Measurements from ENCODE around the gene RELT.
A peak's percentile ranks its signal among the peaks of the same experiment; 100 is the strongest.

Gene RELT, protein sequence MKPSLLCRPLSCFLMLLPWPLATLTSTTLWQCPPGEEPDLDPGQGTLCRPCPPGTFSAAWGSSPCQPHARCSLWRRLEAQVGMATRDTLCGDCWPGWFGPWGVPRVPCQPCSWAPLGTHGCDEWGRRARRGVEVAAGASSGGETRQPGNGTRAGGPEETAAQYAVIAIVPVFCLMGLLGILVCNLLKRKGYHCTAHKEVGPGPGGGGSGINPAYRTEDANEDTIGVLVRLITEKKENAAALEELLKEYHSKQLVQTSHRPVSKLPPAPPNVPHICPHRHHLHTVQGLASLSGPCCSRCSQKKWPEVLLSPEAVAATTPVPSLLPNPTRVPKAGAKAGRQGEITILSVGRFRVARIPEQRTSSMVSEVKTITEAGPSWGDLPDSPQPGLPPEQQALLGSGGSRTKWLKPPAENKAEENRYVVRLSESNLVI

DNA sequence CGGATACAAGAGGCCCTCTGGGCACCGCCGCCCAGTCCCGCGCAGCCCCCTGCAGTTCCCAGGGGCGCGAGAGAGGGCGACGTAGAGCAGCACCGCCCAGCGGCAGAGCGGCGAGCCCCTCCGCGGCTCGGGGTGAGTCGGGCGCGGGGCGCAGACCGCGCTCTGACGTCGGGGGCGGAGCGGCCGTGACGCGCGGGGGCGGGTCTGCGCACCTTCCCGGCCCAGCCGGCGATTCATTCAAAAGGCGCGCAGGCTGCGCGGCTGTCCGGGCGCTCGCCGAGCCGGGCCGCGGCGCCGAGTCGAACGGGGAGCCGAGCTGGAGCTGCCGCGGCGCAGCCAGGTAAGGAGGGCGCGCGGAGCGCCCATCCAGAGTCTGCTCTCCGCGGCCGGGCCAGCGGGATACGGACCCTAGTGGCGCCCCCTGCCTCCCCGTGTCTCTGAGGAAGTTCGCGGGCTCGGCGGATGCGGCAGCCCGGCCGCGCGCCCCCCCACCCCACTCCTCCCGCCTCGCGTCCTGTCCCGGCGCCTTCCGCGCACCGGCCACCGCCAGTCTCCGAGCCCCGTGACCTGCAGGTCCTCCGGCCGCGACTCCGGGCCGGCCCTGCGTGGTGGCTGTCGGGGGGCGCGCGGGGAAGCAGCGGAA is at the start of gene RELT:
RELT (plus strand) TSS at position 240 of the 643 bp plus-strand sequence. CDS start 12,738 bp downstream, outside the sequence.
- TF ChIP-seq, protein P1, sequence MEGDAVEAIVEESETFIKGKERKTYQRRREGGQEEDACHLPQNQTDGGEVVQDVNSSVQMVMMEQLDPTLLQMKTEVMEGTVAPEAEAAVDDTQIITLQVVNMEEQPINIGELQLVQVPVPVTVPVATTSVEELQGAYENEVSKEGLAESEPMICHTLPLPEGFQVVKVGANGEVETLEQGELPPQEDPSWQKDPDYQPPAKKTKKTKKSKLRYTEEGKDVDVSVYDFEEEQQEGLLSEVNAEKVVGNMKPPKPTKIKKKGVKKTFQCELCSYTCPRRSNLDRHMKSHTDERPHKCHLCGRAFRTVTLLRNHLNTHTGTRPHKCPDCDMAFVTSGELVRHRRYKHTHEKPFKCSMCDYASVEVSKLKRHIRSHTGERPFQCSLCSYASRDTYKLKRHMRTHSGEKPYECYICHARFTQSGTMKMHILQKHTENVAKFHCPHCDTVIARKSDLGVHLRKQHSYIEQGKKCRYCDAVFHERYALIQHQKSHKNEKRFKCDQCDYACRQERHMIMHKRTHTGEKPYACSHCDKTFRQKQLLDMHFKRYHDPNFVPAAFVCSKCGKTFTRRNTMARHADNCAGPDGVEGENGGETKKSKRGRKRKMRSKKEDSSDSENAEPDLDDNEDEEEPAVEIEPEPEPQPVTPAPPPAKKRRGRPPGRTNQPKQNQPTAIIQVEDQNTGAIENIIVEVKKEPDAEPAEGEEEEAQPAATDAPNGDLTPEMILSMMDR (IDR thresholded peaks at IDR 0.05; ENCODE audit: low read depth, low read length), result peak; percentile 85
- Histone ChIP-seq H3K36me3 (peaks cover 14% of the 10 kb centered on the region), H3K9me3 (ENCODE audit: severe bottlenecking) (no peaks in the 10 kb centered on the region), H3K4me3 (ENCODE audit: low read depth, low read length) (peak within 1 kb of the TSS; percentile 76), H3K27ac (peak within 1 kb of the TSS; percentile 89), H3K27me3 (ENCODE audit: insufficient read depth, low read depth, severe bottlenecking) (no peaks in the 10 kb centered on the region)
- DNase-seq, result peak; percentile 87

DNA sequence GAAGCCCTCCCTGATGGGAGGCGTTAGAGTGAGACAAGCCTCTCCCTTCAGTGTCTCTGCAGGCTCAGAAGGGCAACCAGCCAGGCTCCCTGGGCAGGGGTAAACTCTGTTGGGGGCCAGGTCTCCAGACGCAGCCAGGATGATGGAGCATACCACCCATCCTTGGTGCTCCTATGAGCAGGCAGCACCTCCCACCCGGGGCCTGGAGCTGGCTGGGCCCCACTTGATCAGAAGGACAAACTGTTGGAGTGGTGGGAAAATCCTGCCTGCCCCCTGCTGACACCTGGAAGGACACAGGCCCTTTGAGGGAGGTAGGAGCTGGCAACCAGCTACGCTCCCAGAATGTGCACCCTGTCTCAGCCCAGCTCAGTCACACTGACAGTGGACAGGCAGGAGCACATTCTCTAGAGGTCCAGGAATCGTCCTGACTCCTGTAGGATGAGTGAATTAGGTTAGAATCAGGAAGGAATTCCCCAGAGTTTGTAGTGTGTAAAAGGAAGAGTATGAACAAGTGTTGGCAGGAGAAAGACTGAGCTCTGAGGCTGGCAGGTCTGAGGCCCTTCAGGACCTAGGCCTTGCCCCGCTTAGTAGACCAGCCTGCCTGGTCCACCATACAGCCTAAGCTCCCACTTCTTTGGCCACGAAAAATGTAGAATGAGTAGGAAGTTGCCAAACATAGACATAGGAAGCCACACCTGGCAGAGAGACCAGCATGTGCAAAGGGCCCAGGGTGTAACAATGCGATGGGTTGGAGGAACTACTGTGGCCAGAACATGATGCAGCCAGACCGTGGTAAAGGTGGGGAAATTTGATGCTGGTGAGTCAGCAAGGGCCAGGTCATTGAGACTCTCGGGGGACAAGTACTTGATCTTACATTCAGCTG is 49.0 kb upstream of the RELT start:
- H3K27ac ChIP-seq, result peak overlapping the region; percentile 92
- DNase-seq, result no peak
- no peaks in the 10 kb centered on the region for H3K9me3 ChIP-seq (ENCODE audit: severe bottlenecking)
- TF ChIP-seq, protein P1 (IDR thresholded peaks at IDR 0.05; ENCODE audit: low read depth, low read length), result no peak
- H3K27me3 ChIP-seq (ENCODE audit: insufficient read depth, low read depth, severe bottlenecking), result no peaks in the 10 kb centered on the region
- no peak overlapping the region for H3K4me3 ChIP-seq (ENCODE audit: low read depth, low read length)
- H3K36me3 ChIP-seq, result no peaks in the 10 kb centered on the region; the same call in 1 of the 2 replicates

DNA sequence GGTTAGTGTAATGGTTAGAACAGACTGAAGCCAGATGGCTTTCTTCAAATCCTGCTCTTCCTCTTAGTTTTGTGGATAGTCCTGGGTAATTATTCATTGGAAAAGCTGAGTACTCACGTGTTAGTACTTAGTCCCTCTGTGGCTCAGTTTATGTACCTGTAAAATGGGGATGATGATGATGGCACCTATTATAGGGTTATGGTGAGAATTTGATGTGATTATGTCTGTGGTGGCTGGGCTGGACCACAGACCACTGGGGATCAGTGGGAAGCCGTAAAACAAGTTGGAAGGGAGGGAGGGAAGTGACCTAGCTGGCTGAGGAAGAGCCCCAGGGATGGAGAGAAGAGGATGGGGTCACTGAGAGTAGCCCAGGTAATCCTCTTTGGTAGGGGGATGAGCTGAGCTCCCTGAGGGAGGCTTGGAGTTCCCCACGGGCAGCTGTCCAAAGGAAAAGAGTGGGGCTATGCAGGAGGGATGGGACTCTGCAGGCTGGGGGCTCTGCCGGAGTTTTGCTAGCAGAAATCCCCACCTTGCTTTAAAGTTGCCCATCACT is 48.3 kb upstream of the RELT start:
- no peaks in the 10 kb centered on the region; the same call in 1 of the 2 replicates for H3K36me3 ChIP-seq
- TF ChIP-seq, protein P1 (IDR thresholded peaks at IDR 0.05; ENCODE audit: low read depth, low read length), result no peak
- no peaks in the 10 kb centered on the region for H3K9me3 ChIP-seq (ENCODE audit: severe bottlenecking)
- peak overlapping the region; percentile 92 for H3K27ac ChIP-seq
- peak; percentile 77 for DNase-seq
- no peak overlapping the region for H3K4me3 ChIP-seq (ENCODE audit: low read depth, low read length)
- no peaks in the 10 kb centered on the region for H3K27me3 ChIP-seq (ENCODE audit: insufficient read depth, low read depth, severe bottlenecking)

DNA sequence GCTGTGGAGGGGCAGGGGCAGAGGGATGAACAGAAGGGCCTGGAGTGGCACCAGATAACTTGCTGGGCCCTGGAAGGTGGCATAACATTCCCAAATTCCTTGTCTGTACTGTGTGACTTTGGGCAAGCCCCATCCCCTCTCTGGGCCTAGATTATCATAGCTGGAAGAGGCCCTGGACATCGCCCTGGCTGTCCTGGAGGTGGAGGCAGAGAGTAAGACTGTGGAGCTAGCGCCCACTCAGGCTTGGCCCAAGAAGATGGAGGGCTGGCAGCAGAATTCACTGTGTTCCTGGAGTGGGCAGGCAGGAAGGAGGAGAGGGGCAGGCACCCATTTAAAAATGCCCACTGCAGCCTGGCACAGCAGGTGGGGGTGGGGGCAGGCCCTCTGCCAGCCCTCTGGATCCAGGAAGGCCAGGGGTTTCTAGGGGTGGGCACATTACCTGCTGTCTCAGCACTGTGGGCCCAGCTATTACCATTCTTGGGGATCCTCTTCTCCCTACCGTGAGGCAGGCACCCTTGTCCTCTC is 45.6 kb upstream of the RELT start:
- Histone ChIP-seq H3K27me3 (ENCODE audit: insufficient read depth, low read depth, severe bottlenecking) (no peaks in the 10 kb centered on the region), H3K36me3 (no peaks in the 10 kb centered on the region; the same call in 1 of the 2 replicates), H3K27ac (peak overlapping the region; percentile 22; the same call in 1 of the 2 replicates), H3K4me3 (ENCODE audit: low read depth, low read length) (no peak overlapping the region), H3K9me3 (ENCODE audit: severe bottlenecking) (no peaks in the 10 kb centered on the region)
- TF ChIP-seq, protein P1 (IDR thresholded peaks at IDR 0.05; ENCODE audit: low read depth, low read length), result peak; percentile 61
- peak; percentile 67 for DNase-seq

Measured in WERI-Rb-1 (cell line).